Endothelial cell (in vitro differentiated cells): ENCODE data around the gene GPR107. TPM values are rescaled to one million over a fixed set of nuclear protein-coding genes. Genes with fewer than 3 reads are reported as not detected.

Source experiments
- DNase-seq: peaks from one replicate; pipeline ENCODE4 v3.0.0; 2021; ENCODE audit warnings: low spot score
- H3K27ac Mint-ChIP-seq: one replicate; pipeline ENCODE4 v1.8.0; 2021; ENCODE audit warnings: mixed read lengths, inconsistent platforms; ENCODE audit not compliant: unreplicated experiment
- H3K27me3 Mint-ChIP-seq: one replicate; pipeline ENCODE4 v1.8.0; 2021; ENCODE audit warnings: mild to moderate bottlenecking, moderate library complexity, mixed read lengths, inconsistent platforms; ENCODE audit not compliant: unreplicated experiment
- H3K36me3 Mint-ChIP-seq: one replicate; pipeline ENCODE4 v1.8.0; 2021; ENCODE audit warnings: mild to moderate bottlenecking, low read depth, mixed read lengths, inconsistent platforms; ENCODE audit not compliant: unreplicated experiment
- H3K4me1 Mint-ChIP-seq: one replicate; pipeline ENCODE4 v1.8.0; 2021; ENCODE audit warnings: mild to moderate bottlenecking, mixed read lengths, inconsistent platforms; ENCODE audit not compliant: unreplicated experiment
- H3K4me3 Mint-ChIP-seq: one replicate; pipeline ENCODE4 v1.8.0; 2021; ENCODE audit warnings: mild to moderate bottlenecking, mixed read lengths, inconsistent platforms; ENCODE audit not compliant: unreplicated experiment
- H3K9me3 Mint-ChIP-seq: one replicate; pipeline ENCODE4 v1.8.0; 2021; ENCODE audit warnings: mixed read lengths, inconsistent platforms; ENCODE audit not compliant: unreplicated experiment
- CTCF ChIP-seq: fragments of 200-600 bp; sonication (generic); IDR thresholded peaks from one replicate; pipeline ENCODE4 v1.5.0; 2021; ENCODE audit warnings: antibody characterized with exemption; ENCODE audit not compliant: unreplicated experiment
- total RNA-seq: library from RNA; stranded (reverse); fragmentation: NEBNext Ultra II Directional; extraction: Animal tissue kit (Norgen Biotek cat#: 25700); gene quantifications from one replicate; pipeline ENCODE4 v1.2.1, GENCODE V29; 2021; ENCODE audit not compliant: unreplicated experiment

The GPR107 gene
- total RNA-seq, 1 donor from 2014 or later: 63.5 TPM

GRCh38 chr9:130143279-130143893, 89.7 kb downstream of the GPR107 start:
- Mint-ChIP-seq H3K36me3 (no peaks in the 10 kb centered on the region), H3K4me3 (no peak overlapping the region), H3K27me3 (peaks cover 3% of the 10 kb centered on the region), H3K27ac (no peak overlapping the region), H3K9me3 (no peaks in the 10 kb centered on the region), H3K4me1 (peaks cover 18% of the 10 kb centered on the region)
- no peak for DNase-seq
- TF ChIP-seq CTCF: no peak

- no peaks in the 10 kb centered on the region for H3K36me3 Mint-ChIP-seq
- no peaks in the 10 kb centered on the region for H3K9me3 Mint-ChIP-seq
- no peak for TF ChIP-seq CTCF
- H3K4me3 Mint-ChIP-seq: no peak overlapping the region
- no peaks in the 10 kb centered on the region for H3K27me3 Mint-ChIP-seq
- no peak overlapping the region for H3K27ac Mint-ChIP-seq
- peaks cover 13% of the 10 kb centered on the region for H3K4me1 Mint-ChIP-seq
- DNase-seq: no peak
Observed at GRCh38 chr9:130143958-130144366, 90.3 kb downstream of the GPR107 start.

- Mint-ChIP-seq H3K4me3 (no peak overlapping the region), H3K27ac (no peak overlapping the region), H3K36me3 (no peaks in the 10 kb centered on the region), H3K27me3 (no peaks in the 10 kb centered on the region), H3K4me1 (peaks cover 8% of the 10 kb centered on the region), H3K9me3 (no peaks in the 10 kb centered on the region)
- DNase-seq: no peak
- no peak for TF ChIP-seq CTCF
Observed at GRCh38 chr9:130144703-130145102, 91.0 kb downstream of the GPR107 start.

- Mint-ChIP-seq H3K27me3 (no peaks in the 10 kb centered on the region), H3K9me3 (no peaks in the 10 kb centered on the region), H3K36me3 (no peaks in the 10 kb centered on the region), H3K4me3 (no peak overlapping the region), H3K27ac (no peak overlapping the region), H3K4me1 (peaks cover 8% of the 10 kb centered on the region)
- TF ChIP-seq CTCF: no peak
- DNase-seq: no peak
Observed at GRCh38 chr9:130145658-130146057, 92.0 kb downstream of the GPR107 start.

- H3K27ac Mint-ChIP-seq: no peak overlapping the region
- H3K27me3 Mint-ChIP-seq: peaks cover 1% of the 10 kb centered on the region
- no peak for DNase-seq
- peaks cover 8% of the 10 kb centered on the region for H3K4me1 Mint-ChIP-seq
- no peaks in the 10 kb centered on the region for H3K36me3 Mint-ChIP-seq
- TF ChIP-seq CTCF: no peak
- no peak overlapping the region for H3K4me3 Mint-ChIP-seq
- no peaks in the 10 kb centered on the region for H3K9me3 Mint-ChIP-seq
Observed at GRCh38 chr9:130147198-130147597, 93.5 kb downstream of the GPR107 start.
